Stimulated activated CD4-positive, alpha-beta T cell treated with anti-CD3 and anti-CD28 coated beads, Interleukin-4, amount 100 ng/mL, for 48 hours (primary cell): ENCODE data around the gene GPC1.

Experiments used
- DNase-seq, 2 donors: peaks; one replicate each; pipeline ENCODE4 v3.0.0-alpha.2; 2020; ENCODE audit warnings: low read depth in 2 of 2

The GPC1 gene

DNA sequence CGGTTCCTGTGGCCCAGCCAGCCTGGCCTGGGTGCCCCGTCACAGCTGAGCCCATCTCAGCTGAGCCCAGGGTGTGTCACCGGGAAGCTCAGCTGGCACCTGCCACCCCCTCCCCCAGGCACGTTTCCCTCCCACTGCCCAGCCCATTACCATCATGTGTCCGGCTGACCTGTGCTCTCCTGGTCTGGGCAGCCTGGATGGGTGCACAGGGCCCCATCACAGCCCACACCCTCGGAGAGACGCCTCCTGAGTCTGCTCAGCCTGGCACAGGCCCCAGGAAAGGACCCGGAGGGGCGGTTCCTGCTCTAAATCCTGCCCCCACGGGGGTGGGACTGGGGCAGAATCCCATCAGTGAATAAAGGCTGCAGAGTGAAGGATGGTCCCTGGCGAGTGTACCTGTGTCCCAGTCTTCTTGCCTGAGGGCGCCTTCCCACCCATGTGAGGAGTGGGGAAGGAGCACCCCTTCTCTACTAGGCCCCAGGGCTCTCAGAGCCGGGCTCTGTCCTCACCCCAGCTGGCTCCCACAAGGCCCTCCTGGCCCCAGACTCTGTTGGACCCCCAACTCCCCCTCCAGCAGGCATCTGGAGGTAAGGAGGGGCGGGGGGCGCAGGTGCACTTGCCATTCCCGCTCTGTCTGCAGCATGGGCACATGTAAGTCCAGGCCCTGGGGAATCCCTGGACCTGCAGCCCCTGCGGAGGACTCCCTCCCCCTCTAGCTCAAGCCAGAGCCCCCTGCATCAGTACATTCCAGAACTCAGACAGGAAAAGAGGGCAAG is 21.2 kb downstream of the GPC1 start:
- DNase-seq = no peak

DNA sequence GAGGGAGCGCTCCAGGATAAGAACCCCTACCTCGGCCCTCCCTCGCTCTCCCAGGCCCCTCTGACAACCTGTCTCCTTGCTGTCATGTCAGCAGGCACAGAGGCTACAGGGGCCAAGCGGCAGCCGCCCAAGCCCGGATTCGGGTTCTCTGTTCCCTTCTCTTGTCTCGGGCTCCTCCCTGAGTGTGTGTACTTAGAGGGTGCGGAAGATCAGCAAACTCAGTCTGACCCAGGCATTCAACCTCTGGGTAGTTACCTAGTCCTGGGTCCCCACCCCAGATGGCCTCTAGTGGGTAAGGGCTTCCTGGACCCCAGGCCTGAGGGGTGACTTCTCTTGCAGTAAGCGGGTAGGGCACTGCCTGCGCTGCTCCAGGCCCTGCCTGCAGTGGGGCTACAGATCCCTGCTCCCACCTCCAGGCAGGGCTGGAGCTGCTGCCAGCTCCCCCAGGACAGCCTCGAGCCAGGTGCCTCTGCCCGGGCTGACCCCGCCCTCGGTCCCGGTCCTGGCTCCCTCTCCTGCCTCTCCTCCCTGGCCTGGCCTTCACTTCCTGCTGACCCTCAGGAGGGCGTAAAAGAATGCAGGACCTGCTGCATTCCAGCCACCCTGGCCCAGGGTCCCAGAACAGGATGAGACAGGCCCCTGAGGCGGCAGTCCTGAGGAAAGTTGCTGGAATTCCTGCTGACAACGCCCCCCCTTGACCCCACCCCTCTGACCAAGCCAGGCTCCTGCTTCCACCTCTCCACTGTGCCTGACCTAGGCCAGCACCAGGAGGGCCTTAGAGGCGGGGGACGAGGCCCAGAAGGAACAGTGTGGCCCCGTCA is 22.0 kb downstream of the GPC1 start:
- DNase-seq = no peak

DNA sequence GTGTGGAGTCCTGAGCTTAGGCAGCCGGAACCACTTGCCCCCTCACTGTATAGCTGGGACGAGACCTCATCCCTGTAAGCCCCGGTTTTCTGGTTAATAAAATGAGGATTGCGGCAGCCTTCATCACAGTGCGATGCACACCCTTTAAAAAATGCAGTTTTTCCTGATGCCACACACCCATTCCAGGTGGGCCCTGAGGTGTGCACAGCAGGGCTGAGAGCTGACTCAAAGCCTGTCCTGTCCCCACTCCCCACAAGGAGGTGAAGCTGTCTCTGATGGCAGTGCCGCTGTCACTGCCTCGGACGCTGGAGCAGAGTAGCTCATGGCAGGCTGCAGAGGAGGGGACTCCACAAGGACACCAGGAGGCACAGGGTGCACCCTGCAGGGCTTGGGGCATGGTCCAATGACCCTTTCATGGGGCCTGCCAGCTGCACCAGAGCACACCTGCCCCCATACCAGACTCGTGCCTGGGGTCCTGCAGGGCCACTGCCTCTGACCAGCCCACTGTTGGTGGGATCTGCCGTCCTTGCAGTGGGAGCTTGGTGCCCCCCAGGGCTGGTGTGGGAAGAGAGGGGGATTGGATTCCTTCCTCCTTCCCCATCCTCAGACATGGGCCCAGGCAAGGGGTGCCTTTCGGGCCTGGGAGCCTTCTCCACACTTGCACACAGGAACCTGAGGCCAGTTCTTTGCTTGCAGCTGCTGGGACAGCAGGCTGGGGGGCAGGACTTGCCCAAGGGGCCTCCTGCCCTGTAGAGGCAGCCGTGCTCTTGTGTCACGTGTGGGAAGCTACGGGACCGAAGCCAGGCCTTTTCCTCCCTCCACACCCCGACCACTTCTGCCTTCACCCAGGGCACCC is 22.8 kb downstream of the GPC1 start:
- DNase-seq = no peak

DNA sequence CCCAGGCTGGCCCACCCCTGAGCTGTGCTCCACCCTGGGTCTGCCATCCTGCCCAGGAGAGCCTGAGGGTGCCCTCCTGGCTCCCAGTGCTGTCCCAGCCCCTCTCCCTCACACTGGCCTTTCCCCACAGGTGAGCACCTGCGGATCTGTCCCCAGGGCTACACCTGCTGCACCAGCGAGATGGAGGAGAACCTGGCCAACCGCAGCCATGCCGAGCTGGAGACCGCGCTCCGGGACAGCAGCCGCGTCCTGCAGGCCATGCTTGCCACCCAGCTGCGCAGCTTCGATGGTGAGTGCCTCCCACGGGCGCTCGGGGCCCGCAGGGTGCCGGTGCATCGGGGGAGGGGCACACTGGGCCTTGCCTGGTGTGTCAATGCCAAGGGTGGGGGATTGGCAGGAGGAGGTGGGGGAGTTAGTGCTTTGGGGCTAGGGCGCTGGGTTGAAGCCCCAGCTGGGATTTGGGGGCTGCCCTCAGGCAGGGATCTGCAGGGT is 23.5 kb downstream of the GPC1 start:
- no peak for DNase-seq

DNA sequence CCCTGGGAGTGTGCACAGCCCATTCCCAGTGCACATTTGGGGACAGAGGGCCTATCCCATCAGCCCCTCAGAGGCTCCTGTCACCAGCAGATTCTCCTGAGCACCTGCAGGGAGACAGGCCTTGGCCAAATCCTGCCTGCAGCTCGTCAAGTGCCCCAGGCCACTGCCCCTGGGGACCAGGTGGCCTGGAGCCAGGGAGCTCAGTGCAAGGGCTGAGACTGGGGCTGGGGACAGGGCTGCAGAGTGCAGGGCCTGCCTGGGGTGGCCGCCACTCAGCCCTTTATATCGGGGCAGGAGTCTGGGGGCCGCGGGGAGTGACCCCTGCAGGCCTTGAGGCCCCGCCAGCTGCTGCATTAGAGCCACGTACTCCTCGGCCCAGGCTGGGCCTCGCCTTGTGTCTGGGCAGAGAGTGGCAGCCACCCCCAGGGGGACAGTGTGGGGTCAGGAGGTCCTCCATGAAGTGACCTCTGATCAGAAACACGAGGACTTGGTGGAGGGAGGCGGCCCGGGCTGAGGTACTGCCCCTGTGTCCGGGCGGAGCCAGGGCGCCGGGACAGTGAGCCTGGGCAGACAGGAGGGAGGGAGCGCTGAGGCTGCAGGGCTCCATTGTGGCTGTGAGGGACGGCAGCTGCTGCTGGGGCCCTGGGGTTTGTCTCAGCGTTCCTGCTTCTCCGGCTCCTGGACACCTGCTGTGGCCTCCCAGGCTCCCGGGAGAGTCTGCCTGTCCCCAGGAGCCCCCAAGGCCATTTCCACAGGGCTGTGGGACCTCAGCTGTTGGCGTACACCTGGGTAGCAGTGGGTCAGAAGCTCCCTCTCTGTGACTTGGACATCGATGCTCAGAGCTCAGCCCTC is 24.2 kb downstream of the GPC1 start:
- DNase-seq = no peak

DNA sequence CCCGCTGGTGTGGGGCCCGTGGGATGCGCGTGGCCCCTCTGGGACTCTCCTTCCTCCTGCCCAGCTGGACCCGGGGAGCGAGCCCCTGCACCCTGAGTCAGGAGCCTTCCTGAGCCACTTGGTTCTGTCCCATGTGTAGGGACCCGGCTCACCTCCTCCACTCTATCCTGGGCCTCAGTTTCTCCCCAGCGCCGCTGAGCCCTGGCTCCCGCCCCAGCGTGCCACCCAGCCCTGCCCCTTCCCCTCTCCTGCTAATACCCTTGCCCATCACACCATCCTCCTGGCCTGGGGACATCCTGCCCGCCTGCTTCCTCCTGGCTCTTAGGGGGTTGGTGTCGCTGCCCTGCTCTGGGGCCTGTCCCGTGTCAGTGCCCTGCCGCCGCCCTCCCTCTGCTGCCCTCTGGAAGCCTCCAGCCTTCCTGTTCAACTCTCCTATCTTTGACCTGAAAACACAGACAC is 24.8 kb downstream of the GPC1 start:
- no peak for DNase-seq

DNA sequence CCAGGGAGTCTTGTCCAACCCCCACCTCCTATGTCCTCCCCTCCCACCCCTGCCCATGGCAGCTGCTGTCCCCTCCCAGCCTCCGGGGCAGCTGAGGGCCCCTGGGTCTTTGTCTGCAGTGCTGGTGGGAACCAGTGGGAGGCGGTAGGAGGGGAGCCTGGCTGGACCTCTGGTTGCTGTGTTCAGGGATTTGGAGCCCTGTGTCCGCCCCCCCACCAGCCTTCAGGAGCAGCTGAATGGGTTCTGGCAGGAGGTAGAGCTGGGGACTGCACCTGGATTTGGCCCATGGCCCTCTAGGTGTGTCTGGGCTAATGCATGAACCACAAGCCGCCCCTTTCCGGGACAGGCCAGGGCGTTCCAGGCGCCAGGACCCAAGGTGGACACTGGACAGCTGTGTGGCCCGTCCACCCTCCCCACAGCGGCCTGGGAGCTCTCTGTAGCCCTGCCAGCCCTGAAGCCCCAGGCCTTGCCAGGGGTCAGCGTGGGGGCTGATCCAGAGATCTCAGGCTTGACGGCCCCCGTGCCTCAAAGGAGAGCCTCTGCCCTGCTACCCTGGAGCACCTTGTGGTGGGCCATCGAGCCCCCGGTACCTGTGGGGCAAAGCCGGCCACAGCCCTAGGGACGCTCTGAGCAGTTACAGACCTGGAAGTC is 25.4 kb downstream of the GPC1 start:
- no peak for DNase-seq

DNA sequence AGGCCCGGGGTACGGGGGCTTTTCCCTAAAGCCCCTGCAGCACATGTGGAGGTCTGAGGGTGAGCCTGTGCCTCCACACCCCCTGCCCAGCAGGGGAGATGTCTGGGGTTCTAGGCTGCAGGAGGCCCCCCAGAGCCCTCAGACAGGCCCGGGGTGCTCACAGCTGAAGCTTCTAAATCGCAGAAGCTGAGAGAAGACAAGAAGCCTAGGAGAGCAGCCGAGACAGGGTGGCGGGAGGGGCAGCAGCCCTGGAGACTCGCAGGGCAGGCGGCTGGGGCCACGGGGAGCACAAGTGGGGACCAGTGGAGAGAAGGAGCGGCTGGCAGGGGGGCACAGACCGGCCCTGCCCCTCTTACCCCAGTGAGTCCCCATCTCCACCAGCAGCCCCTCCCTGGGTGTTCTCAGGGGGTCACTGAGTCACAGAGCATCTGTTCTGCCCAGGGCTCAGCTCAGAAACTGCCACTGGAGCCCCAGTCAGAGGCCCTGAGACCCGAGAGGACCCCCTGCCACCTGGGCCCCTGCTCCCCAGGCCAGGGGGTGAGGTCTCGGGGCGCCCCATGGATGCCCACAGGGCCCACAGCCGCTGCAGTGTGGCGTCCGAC is 26.1 kb downstream of the GPC1 start:
- no peak for DNase-seq

DNA sequence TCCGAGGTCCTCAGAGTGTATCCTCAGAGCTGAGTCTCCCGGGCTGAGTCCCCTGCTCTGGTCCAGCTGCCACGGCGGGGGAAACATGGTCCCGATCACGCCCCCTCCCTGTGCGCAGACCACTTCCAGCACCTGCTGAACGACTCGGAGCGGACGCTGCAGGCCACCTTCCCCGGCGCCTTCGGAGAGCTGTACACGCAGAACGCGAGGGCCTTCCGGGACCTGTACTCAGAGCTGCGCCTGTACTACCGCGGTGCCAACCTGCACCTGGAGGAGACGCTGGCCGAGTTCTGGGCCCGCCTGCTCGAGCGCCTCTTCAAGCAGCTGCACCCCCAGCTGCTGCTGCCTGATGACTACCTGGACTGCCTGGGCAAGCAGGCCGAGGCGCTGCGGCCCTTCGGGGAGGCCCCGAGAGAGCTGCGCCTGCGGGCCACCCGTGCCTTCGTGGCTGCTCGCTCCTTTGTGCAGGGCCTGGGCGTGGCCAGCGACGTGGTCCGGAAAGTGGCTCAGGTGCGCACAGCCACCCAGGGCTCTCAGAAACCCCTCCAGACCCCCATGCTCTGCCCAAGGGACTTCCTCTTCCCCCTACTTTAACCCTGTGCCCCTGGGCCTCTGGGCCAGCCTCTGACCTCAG is 26.7 kb downstream of the GPC1 start:
- DNase-seq = no peak

DNA sequence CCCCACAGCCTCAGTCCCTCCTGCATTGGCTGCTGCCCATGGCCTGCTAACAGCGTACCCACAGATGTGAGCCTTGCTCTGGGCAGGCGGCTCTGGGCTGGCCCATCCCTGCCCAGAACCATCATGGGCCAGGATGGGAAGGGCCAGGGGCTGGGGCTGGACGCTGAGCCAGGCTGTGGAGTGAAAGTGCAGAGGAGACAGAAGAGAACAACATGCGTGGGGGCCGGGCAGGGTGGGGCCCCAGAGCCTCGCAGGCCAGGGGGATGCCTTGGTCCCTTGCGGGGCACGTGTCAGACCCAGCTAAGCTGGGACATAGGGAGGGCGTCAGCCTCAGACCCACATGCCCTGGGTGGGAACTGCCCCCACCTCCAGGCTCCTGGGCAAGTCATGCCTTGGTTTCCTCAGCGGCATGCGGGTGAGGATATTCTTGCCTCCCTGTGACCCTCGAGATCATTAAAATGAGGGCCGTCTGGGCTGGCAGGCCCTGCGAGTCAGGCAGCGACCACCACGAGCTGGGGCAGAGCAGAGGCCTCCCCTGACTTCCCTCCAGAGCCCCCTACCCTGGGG is 27.3 kb downstream of the GPC1 start:
- no peak for DNase-seq

DNA sequence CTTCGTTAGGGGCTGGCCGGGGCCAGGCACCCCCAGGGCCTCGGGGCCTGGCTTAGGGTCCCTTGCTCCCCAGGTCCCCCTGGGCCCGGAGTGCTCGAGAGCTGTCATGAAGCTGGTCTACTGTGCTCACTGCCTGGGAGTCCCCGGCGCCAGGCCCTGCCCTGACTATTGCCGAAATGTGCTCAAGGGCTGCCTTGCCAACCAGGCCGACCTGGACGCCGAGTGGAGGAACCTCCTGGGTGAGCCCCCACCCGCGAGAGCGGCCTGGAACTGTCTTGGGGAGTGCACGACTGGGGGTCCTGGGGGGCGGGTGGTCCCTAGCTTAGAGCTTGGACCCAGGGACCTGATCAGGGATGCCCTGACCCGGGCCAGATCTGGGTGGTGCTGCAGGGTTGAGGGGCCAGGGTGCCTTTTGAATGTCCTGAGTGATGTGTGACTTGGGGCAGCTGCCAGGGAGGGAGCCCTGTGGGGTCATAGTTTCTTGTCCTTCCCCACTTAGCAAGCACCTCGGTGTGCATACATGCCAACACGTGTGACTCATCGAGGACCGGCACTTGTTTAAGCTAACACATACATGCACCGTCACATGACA is 27.9 kb downstream of the GPC1 start:
- DNase-seq = no peak

DNA sequence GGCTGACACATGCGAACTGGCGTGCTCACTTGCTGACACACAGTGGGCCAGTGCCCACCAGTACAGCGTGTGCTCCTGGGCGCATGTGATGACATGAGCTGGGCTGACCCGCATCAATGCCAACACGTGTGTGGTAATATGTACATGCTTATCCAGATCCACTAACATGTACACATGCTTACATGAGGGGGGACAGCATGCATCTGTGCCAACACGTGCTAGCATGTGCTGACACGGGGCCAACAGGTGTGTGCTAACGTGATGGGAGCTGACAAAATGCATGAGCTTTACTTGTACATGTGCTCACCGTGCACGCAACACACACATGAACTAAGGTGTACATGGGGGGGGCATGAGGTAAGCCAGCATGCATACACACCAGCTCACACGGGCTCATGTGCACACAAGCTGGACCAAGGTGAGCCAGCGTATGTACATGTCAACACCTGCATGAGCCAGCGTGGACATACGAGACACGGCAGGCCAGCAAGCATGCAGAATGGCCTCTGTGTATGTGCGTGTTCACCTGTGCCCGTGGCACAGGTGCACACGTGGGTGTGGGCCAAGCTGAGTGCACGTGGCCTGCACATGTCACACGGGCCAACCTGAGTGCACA is 28.5 kb downstream of the GPC1 start:
- DNase-seq = no peak

DNA sequence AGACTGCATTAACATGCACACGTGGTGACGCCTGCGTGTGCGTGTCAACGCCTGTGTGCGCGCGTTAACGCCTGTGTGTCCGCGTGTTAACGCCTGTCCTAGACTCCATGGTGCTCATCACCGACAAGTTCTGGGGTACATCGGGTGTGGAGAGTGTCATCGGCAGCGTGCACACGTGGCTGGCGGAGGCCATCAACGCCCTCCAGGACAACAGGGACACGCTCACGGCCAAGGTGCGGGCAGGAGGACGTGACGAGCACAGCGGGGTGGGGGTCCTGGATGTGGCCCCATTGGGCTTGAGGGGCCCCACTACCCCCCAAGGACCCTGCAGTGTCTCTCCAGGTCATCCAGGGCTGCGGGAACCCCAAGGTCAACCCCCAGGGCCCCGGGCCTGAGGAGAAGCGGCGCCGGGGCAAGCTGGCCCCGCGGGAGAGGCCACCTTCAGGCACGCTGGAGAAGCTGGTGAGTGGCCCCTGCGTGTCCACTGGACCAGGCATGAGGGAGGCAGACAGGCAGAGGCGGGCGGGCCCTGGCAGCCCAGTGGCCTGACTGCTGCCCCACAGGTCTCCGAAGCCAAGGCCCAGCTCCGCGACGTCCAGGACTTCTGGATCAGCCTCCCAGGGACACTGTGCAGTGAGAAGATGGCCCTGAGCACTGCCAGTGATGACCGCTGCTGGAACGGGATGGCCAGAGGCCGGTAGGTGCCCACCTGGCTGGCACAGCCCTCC is 29.2 kb downstream of the GPC1 start:
- DNase-seq = no peak

DNA sequence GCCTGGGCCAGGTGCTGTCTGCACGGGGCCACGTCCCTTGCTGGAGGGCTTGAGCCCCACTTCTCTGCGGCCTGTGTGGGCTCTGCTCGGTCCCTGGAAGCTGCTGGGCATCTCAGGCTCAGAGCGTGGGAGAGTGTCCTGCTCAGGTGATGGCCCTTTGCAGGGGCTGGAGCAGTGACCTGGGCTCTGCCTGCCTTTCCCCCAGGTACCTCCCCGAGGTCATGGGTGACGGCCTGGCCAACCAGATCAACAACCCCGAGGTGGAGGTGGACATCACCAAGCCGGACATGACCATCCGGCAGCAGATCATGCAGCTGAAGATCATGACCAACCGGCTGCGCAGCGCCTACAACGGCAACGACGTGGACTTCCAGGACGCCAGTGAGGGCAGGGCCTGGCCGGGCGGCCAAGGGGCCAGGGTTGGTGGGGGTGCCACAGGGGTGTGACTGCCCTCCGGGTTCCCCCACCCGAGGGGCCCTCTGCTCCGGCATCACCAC is 29.9 kb downstream of the GPC1 start:
- DNase-seq = no peak

DNA sequence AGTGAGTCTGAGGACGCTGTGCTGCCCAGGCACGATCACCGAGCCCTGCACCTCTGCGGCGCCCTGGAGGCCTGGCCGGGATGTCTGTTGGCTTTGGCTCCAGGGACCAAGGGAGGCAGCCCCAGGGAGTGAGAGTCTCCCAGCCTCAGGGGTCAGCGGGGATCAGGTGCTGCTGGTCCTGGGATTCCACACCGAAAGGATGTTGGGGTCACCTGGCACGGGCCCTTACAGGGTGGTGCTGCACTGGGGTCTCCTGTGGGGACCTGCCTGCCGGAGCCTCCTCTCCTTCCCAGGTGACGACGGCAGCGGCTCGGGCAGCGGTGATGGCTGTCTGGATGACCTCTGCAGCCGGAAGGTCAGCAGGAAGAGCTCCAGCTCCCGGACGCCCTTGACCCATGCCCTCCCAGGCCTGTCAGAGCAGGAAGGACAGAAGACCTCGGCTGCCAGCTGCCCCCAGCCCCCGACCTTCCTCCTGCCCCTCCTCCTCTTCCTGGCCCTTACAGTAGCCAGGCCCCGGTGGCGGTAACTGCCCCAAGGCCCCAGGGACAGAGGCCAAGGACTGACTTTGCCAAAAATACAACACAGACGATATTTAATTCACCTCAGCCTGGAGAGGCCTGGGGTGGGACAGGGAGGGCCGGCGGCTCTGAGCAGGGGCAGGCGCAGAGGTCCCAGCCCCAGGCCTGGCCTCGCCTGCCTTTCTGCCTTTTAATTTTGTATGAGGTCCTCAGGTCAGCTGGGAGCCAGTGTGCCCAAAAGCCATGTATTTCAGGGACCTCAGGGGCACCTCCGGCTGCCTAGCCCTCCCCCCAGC is 30.5 kb downstream of the GPC1 start:
- no peak for DNase-seq

DNA sequence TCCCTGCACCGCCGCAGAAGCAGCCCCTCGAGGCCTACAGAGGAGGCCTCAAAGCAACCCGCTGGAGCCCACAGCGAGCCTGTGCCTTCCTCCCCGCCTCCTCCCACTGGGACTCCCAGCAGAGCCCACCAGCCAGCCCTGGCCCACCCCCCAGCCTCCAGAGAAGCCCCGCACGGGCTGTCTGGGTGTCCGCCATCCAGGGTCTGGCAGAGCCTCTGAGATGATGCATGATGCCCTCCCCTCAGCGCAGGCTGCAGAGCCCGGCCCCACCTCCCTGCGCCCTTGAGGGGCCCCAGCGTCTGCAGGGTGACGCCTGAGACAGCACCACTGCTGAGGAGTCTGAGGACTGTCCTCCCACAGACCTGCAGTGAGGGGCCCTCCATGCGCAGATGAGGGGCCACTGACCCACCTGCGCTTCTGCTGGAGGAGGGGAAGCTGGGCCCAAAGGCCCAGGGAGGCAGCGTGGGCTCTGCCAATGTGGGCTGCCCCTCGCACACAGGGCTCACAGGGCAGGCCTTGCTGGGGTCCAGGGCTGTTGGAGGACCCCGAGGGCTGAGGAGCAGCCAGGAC is 31.2 kb downstream of the GPC1 start:
- no peak for DNase-seq
